Iris pigment epithelial cell (primary cell): Measurements from ENCODE around the gene PTTG1IP2.

Experiments
- DNase-seq: peaks from one replicate; pipeline ENCODE4 v3.0.0-alpha.2; 2011; ENCODE audit warnings: low read depth

The PTTG1IP2 gene

DNA sequence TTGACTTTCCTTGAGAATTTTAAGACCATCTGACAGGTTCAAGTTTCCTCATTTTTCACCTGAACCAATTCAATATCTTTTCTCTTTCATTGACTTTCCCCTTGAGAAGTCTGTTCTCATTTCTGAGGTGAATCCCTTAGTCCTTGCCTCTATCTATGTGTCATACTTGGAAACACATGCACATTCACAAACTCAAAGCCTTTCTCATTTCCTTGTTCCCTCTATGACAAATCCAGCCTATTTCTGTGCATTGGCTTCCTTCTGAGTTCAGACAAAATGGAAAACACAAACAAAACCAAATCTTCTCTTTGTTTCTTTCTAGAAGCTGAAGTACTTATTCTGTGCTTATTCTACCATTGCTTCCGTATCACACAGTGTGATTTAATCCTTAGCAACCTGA lies 13.8 kb downstream of the PTTG1IP2 start:
- DNase-seq = no peak

- no peak for DNase-seq
Measured at GRCh38 chr7:90484706-90485105, 15.3 kb downstream of the PTTG1IP2 start.

GRCh38 chr7:90485734-90486316 lies 16.4 kb downstream of the PTTG1IP2 start:
- DNase-seq = no peak

- no peak for DNase-seq
Measured at GRCh38 chr7:90487808-90488207, 18.4 kb downstream of the PTTG1IP2 start.

DNA sequence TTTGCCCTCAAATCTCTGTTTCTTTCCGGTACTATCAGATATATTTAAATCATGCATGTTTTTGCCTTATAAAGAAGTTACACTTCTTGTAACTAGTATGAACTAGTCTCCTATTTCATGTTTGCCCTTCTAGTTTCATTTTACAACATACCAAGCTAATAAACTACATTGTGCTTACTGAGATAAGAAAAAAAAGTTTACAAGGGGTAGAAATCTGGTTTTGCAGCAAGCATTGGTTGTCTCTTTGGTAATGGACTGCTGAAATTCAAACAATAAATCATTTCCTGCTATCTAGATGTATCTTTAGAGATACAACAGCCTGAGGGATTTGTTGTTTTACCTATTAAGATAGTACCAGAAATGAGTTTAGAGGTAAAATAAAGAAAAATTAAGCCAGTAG lies 18.8 kb downstream of the PTTG1IP2 start:
- DNase-seq = no peak

DNA sequence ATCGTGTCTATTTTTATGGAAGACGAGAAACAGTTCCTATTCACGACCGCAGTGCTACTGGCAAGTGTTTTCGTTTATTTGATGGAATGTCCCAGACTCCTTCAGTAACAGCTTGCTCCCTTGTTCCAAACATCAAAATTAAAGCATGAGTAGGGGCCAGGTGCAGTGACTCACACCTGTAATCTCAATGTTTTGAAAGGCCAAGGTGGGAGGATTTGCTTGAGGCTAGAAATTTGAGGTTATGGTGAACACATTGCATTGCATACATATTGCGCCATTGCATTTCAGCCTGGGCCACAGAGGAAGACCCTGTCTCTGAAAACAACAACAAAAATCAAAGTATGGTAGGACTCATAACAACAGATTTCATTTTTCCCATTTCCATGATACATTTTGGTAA lies 22.8 kb downstream of the PTTG1IP2 start:
- no peak for DNase-seq

DNA sequence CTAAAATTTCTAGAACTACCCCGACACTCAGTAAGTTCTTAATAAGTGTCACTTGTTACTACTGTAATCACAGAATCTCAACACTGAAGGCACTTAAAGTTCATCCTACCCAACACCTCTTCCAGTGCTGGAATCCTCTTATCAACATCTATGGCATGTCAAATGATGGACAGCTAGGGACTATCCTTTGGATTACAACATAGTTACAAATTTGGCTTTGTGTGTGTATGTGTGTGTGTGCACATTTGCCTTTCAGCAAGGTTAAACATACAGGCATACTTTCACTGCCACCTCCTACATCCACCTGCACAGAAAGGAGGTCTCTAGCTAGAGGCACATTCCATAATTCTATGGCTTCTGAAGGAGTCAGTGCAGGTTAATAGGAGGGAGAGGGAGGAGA lies 25.8 kb downstream of the PTTG1IP2 start:
- no peak for DNase-seq

GRCh38 chr7:90502539-90502938 lies 33.1 kb downstream of the PTTG1IP2 start:
- DNase-seq = no peak

DNA sequence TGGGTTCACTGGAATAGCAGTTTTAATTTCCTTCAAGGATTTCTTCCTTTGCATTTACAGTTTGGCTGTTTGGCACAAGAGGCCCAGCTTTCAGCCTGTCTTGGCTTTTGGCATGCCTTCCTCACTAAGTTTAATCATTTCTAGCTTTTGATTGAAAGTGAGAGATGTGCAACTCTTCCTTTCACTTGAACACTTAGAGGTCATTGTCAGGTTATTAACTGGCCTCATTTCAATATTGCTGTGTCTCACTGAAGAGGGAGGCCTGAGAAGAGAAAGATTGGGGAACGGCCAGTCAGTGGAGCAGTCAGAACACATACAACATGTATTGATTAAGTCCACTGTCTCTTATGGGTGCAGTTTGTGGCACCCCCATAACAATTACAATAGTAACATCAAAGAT lies 33.9 kb downstream of the PTTG1IP2 start:
- DNase-seq = no peak

- no peak for DNase-seq
Measured at GRCh38 chr7:90507692-90508091, 38.3 kb downstream of the PTTG1IP2 start.

GRCh38 chr7:90511776-90512175 lies 42.3 kb downstream of the PTTG1IP2 start:
- DNase-seq = no peak

DNA sequence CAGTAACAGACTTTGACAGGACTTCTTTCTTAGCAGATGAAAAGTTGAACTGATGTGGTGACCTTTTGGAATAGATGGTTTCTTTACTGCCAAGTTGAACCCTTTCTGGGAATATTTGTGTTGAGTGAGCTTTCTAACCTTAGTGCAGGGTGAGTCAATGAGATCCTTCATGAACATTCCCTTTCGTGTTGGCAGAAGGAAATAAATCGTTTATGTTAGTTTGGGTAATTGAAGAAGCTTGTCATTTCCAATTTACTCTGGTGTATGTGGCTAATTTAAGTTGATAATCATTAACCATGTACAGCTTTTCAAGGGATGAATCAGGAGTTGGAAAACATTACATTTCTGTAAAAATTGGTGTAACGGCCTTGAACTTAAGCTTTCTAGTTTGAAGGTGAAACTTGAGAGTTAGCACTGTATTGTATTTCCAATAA lies 43.4 kb downstream of the PTTG1IP2 start:
- no peak for DNase-seq

GRCh38 chr7:90516257-90516656 lies 46.8 kb downstream of the PTTG1IP2 start:
- DNase-seq = no peak

DNA sequence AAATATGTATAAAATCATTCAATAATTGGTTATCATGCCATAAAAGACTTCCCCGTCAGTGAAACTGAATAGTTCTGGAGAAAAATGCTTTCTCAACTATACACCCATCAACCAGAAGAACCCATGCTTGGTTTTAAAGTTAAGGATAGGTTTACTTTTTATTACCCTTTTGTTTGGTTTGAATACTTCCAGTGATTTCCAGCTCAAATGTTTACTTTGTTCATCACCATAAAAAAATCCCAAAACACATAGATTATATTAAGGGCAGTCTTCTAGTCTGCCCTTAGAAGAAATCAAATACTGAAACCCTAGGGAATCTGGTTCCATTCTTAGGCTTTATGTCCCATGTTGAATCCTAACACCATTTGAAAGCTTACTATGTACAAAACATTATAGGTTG lies 49.2 kb downstream of the PTTG1IP2 start:
- DNase-seq = no peak

DNA sequence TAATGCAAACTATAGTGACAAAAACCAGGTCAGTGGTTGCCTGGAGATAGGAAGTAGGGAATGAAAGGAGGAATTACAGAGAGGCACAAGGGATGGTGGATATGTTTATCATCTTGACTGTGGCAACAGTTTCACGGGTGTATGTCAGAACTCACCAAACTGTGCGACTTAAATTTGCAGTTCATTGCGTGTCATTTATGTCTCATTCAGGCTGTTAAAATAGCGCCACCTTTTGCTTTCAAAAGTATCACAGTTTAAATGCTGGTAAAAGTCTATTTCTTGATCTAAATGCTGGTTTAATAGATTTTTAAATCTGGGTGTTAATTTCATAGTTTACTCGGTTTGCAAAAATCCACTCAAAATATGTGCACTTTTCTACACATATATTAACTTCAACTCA lies 51.0 kb downstream of the PTTG1IP2 start:
- peak; percentile 10 for DNase-seq

- peak; percentile 84 for DNase-seq
Measured at GRCh38 chr7:90530263-90530662, 60.8 kb downstream of the PTTG1IP2 start.

DNA sequence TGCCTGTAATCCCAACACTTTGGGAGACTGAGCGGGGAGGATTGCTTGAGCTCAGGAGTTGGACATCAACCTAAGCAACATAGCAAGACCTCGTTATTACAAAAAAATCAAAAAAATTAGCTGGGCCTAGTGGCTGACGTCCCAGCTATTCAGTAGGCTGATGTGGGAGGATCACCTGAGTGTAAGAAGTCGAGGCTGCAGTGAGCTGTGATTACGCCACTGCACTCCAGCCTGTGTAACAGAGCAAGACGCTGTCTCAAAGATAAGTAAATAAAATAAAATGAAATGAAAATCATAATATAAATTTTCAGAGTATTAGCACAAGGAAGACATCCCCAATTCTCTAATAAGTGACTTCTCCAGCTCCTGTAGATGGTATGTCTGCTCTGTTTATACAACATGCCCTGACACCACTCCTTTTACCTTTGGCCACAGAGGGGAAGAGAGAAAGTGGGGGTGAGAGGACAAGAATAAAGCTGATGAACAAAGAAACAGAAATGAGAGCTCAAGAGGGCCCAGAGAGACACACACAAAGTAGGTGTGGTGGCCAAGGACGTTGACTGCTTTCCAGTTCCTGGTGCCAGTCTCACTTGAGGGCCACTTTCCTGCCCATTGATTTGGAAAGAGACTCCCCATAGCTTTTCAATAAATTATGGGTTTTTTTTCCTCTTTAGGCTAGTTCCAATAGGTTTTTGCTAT lies 62.9 kb downstream of the PTTG1IP2 start:
- no peak for DNase-seq

- no peak for DNase-seq
Measured at GRCh38 chr7:90536449-90536848, 67.0 kb downstream of the PTTG1IP2 start.

GRCh38 chr7:90538405-90538804 lies 69.0 kb downstream of the PTTG1IP2 start:
- no peak for DNase-seq

GRCh38 chr7:90540406-90540805 lies 71.0 kb downstream of the PTTG1IP2 start:
- DNase-seq = no peak

- DNase-seq = peak; percentile 21
Measured at GRCh38 chr7:90551036-90551435, 81.6 kb downstream of the PTTG1IP2 start.

GRCh38 chr7:90552521-90552920 lies 83.1 kb downstream of the PTTG1IP2 start:
- peak; percentile 31 for DNase-seq

DNA sequence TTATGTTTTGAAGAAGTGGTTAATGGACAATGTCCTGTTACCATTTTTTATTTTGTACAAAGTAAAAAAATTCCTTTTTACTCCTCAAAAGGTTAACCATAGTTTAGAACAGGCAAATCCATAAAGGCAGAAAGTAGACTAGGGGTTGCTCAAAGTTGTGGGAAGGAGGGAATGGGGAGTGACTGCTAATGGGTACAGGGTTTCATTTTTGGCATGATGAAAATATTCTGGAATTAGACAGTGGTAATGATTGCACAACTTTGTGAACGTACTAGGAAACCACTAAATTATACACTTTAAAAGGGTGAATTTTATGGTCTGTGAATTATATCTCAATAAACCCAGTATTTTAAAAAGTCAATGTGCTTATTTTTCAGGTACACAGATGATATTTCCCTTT lies 91.3 kb downstream of the PTTG1IP2 start:
- peak; percentile 31 for DNase-seq
